Activated naive CD8-positive, alpha-beta T cell treated with anti-CD3 and anti-CD28 coated beads for 36 hours (primary cell): ENCODE measurements around the gene IFI27. TPM values are rescaled to one million over a fixed set of nuclear protein-coding genes. Genes with fewer than 3 reads are reported as not detected.

Source experiments
- DNase-seq: peaks from one replicate; pipeline ENCODE4 v3.0.0; 2021
- H3K27ac Mint-ChIP-seq: one replicate; pipeline ENCODE4 v1.8.0; 2022; ENCODE audit warnings: mild to moderate bottlenecking, moderate library complexity, mixed read lengths
- H3K27me3 Mint-ChIP-seq: one replicate; pipeline ENCODE4 v1.8.0; 2022; ENCODE audit warnings: mild to moderate bottlenecking, mixed read lengths
- H3K36me3 Mint-ChIP-seq: one replicate; pipeline ENCODE4 v1.8.0; 2021; ENCODE audit warnings: mild to moderate bottlenecking, mixed read lengths
- H3K4me1 Mint-ChIP-seq: one replicate; pipeline ENCODE4 v1.8.0; 2021; ENCODE audit warnings: mixed read lengths
- H3K4me3 Mint-ChIP-seq: one replicate; pipeline ENCODE4 v1.8.0; 2022; ENCODE audit warnings: mild to moderate bottlenecking, moderate library complexity, mixed read lengths
- H3K9me3 Mint-ChIP-seq: one replicate; pipeline ENCODE4 v1.8.0; 2022; ENCODE audit warnings: mixed read lengths
- total RNA-seq, 2 experiments: library from RNA; stranded (reverse); gene quantifications; one replicate each; pipeline ENCODE4 v1.2.3, GENCODE V29; 2021

The IFI27 gene
- total RNA-seq, 2 experiments from 2014 or later: 1.6 to 2.4 TPM

DNA sequence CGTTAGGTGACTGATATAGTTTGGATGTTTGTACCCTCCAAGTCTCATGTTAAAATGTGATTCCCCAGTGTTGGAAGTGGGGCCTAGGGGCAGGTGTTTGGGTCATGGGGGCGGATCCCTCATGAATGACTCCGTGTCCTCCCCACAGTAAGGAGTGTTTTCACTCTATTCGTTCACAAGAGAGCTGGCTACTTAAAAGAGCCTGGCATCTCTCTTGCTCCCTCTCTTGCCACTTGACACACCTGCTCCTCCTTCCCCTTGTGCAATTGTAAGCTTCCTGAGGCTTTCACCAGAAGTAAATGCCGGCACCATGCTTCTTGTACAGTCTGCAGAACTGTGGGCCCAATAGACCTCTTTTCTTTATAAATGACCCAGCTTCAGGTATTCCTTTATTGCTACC is 16.3 kb downstream of the IFI27 start:
- Mint-ChIP-seq H3K27me3 (no peaks in the 10 kb centered on the region), H3K4me3 (no peak overlapping the region), H3K9me3 (peaks cover 2% of the 10 kb centered on the region), H3K27ac (no peak overlapping the region), H3K36me3 (peaks cover 2% of the 10 kb centered on the region), H3K4me1 (peaks cover 15% of the 10 kb centered on the region)
- no peak for DNase-seq

DNA sequence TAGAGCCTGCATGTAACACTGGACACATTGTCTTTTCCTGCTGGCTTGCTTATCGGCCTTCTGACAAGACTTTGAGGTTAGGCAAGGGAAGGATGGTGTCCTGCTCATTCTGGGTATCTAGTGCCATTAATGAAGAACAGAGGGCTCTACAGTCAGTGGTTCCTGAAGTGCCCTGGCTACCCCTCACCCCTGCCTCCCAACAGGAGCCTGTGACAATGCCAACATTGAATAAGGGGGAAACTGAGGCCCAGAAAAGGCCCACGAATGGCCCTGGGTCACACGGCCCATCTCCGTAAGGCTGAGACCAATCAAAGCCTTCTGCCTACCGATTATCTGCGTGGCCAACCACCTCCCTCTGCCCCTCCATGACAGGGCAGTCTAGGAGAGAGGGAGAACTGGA is 16.8 kb downstream of the IFI27 start:
- Mint-ChIP-seq H3K4me1 (peaks cover 18% of the 10 kb centered on the region), H3K36me3 (peaks cover 2% of the 10 kb centered on the region), H3K27me3 (no peaks in the 10 kb centered on the region), H3K4me3 (no peak overlapping the region), H3K27ac (no peak overlapping the region), H3K9me3 (peaks cover 2% of the 10 kb centered on the region)
- no peak for DNase-seq

DNA sequence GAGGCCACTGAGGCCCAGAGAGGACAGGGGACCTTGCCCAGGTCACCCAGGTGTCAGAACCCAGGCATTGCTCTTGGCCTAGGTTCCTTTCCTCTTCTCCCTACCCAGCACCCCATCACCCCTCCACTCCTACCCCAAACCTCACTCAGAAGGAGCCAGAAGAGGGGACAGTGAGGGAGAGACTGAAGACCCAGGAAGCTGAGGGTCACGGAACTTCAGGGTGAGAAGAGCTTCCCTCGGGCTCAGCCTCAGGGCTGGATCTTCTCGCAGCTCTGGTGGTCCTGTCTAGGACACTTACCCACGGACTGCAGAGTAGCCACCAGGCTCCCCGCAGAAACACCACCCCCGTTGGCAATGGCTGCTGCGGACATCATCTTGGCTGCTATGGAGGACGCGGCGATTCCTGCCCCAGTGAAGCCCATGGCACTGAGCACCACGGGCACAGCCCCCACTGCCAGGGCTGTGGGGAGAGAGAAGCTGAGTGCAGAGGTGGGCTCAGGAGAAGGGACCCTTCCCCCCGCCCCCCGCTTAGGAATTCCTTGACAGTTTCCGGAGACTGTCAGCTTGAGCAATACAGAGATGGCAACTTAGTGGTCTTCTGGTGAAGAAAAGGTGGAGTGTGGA is 17.8 kb downstream of the IFI27 start:
- Mint-ChIP-seq H3K27ac (peak overlapping the region; percentile 25), H3K36me3 (peaks cover 2% of the 10 kb centered on the region)

DNA sequence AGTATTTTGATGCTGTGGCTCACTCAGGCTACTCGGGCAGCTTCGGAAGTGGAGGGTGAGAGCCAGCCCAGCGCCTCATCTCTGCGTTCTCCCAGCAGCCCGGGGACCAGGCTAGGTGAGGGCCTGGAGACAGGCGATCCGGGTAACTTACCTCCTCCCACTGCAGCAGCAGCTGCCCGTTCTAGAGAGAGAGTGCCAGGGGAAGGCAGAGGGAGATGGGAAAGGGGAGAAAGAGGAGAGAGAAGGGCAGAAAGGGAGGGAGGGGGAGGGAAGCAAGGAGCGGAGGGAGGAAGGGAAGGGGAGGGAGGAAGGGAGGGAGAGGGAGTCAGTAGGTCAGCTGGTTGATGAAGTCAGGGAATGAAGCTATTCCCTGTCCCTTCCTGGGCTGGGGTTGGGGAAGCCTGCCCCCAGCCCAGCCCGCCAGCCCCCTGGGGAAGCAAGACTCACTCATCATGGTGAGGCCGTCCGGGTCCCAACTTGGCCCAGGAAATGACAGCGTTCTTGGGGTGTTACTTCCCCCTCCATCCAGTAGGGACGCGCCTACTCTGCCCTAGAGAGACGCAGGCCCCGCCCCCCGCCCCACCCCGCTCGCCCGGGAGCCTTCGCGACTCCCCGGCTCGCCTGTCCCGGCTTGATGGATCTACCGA is 18.7 kb downstream of the IFI27 start, which contains the start of gene IFI27L2:
Gene IFI27L2 (minus strand): TSS at position 494 of the 647 bp plus-strand sequence. CDS start 40 bp downstream, at position 454.
- H3K4me3 Mint-ChIP-seq: peak within 1 kb of the TSS; percentile 89
- no peaks in the 10 kb centered on the region for H3K9me3 Mint-ChIP-seq
- peaks cover 2% of the 10 kb centered on the region for H3K36me3 Mint-ChIP-seq
- peak; percentile 70 for DNase-seq
- H3K4me1 Mint-ChIP-seq: peaks cover 18% of the 10 kb centered on the region
- H3K27ac Mint-ChIP-seq: peak within 1 kb of the TSS; percentile 80
- no peaks in the 10 kb centered on the region for H3K27me3 Mint-ChIP-seq

More for the DNA sequence above, 17.8 kb downstream of the IFI27 start:
- H3K4me1 Mint-ChIP-seq: peaks cover 18% of the 10 kb centered on the region
- DNase-seq: no peak
- H3K4me3 Mint-ChIP-seq: peak overlapping the region; percentile 89
- H3K9me3 Mint-ChIP-seq: no peaks in the 10 kb centered on the region
- H3K27me3 Mint-ChIP-seq: no peaks in the 10 kb centered on the region

DNA sequence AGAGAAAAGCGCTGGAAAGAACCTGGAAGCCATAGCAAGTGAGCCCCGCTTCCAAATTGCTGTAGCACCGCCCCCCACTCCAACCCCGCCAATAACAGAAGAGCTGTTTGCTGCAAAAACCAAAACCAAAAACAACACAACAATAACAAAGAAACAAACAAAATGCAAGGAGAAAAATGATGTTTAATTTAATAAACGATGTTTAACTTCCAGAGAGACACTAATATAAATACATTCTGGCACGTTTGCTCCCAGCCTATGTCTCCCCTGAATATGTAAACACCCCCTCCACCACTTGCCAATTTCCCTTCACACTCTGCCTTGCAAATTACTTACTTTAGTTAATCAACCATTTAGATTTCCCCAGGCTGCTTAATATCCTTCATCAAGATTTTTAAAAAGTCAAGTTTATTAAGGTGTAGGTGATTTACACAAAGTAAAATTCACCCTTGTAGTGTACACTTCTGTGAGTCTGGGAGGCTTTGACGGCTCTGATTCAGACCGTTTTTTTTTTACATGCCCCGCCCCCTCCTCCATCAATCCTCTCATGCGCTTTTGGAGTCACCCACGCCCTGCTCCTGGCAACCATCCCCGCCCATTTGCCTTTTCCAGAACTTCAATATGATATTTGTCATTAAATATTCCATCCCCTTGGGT is 19.4 kb downstream of the IFI27 start:
- Mint-ChIP-seq H3K9me3 (no peaks in the 10 kb centered on the region), H3K27ac (no peak overlapping the region), H3K4me3 (peak overlapping the region; percentile 89), H3K27me3 (no peaks in the 10 kb centered on the region), H3K4me1 (peaks cover 18% of the 10 kb centered on the region), H3K36me3 (peaks cover 2% of the 10 kb centered on the region)
- peak; percentile 33 for DNase-seq

DNA sequence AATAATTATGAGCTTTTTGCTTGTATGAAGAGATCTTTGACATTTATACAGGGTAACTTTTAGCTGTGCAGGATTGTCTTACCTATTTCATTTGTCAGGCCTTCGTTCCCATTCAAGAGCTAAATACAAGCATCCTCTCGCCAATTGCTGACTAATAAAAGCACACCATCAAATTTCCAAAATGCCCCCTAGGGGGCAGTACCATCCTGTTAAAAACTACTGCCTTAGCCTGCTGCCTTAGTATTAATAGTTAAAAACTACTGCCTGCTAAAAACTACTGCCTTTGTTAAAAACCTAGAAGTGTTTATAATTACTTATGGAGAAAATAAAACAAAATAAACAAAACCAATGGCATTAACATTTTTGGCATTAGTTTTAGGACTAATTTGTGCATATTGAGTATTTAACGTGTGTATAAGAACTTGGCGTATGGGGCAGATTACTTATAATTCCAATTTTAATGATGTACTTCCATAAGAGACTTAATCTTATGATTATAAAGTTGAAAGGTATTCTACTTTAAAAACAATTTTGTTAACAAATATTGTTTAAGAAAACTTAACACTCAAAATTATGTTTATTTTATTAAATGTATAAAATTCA is 21.9 kb downstream of the IFI27 start:
- DNase-seq: peak; percentile 52
- H3K4me1 Mint-ChIP-seq: peaks cover 18% of the 10 kb centered on the region
- H3K27ac Mint-ChIP-seq: no peak overlapping the region
- peaks cover 1% of the 10 kb centered on the region for H3K9me3 Mint-ChIP-seq
- H3K36me3 Mint-ChIP-seq: no peaks in the 10 kb centered on the region
- no peak overlapping the region for H3K4me3 Mint-ChIP-seq
- H3K27me3 Mint-ChIP-seq: no peaks in the 10 kb centered on the region

DNA sequence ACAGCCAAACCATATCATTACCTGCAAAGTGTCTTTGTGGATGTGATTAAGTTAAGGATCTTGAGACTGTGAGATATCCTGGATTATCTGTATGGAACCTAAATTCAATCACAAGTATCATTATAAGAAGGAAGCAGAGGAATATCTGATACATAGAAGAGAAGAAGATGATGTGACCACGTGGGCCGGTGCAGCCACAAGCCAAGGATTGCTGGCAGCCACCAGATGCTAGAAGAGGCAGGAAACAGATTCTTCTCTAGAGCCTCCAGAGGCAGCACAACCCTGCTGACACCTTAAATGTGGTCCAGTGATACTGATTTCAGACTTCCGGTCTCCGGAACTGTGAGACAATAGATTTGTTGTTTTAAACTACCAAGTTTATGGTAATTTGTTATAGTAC is 24.9 kb downstream of the IFI27 start:
- no peaks in the 10 kb centered on the region for H3K27me3 Mint-ChIP-seq
- no peak overlapping the region for H3K4me3 Mint-ChIP-seq
- peaks cover 1% of the 10 kb centered on the region for H3K9me3 Mint-ChIP-seq
- no peak overlapping the region for H3K27ac Mint-ChIP-seq
- H3K36me3 Mint-ChIP-seq: no peaks in the 10 kb centered on the region
- DNase-seq: no peak
- H3K4me1 Mint-ChIP-seq: peaks cover 3% of the 10 kb centered on the region

DNA sequence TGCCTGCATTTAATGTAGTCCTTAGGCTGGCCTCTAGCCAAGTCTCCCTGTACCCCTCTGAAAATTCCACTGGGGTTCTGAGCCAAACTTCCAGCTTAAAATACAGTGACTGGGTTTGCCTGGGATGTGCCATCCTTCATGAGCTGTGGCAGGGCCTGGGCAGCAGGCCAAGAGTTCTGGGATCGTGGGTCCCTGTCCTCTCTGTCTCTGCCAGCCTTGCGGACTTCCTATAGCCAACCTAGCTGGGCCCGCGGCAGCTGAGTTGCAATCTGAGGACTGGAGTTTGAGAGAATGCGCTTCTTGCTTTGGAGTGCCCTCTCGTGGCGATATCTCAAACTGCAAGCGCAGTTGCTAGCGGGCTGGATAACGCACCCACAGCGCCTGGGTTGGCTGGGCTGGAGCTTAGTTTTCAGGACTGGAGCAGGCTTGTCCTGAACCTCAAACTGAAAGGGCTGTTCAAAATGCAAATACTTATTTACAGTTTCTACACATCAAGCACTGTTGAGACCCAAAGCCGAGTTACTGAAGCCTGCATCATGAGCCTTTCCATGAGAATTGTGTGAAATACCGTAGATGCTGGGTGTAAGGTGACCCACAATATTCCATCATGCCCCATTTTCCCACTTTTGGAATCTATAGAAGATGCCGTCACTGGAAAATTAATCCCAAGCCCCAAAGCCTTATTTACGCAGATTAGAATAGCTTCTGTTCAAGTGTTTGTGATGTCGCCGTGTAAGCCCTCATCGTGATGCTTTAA is 26.2 kb downstream of the IFI27 start:
- H3K4me3 Mint-ChIP-seq: no peak overlapping the region

DNA sequence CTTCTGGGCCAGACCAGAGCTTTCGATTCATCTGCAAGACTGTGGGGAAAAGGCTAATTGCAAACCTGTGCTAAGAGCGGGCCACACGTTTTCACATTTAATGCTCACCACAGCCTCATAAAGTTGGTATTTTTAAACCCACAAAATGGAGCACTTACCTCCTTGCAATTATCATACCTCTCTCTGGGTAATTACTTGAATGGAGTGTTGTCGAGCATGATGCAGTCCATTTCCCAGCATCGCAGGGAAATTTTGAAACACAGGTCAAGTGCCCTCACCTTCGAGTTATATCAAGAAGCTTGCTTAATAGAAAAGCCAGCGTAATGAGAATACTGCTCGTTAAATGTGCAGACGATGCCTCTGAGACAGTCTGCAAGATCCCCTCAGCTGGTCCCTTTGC is 27.7 kb downstream of the IFI27 start:
- Mint-ChIP-seq H3K36me3 (no peaks in the 10 kb centered on the region), H3K9me3 (peaks cover 1% of the 10 kb centered on the region), H3K4me1 (no peaks in the 10 kb centered on the region), H3K27ac (no peak overlapping the region), H3K27me3 (no peaks in the 10 kb centered on the region), H3K4me3 (no peak overlapping the region)
- DNase-seq: no peak

More for the DNA sequence above, 26.2 kb downstream of the IFI27 start:
- Mint-ChIP-seq H3K4me1 (peaks cover 3% of the 10 kb centered on the region), H3K27me3 (no peaks in the 10 kb centered on the region), H3K9me3 (peaks cover 1% of the 10 kb centered on the region), H3K27ac (no peak overlapping the region), H3K36me3 (no peaks in the 10 kb centered on the region)
- peak; percentile 76 for DNase-seq

DNA sequence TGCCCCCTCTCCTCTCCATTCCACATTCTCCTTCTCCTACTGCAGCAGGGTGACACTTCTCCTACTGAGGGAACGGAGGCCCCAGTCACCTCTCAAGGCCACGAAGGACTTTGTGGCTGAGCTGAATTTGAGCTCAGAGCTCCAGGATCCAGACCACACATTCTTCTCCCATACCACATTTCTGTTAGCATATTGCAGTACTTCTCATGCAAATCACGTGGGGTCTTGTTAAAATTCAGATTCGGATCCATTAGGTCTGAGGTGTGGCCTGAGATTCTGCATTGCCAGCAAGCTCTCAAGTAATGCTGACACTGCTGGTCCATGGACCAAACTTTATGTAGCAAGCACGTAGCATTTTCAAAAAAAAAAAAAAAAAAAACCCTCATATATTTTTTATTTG is 28.5 kb downstream of the IFI27 start:
- H3K27me3 Mint-ChIP-seq: no peaks in the 10 kb centered on the region
- H3K4me3 Mint-ChIP-seq: no peak overlapping the region
- H3K36me3 Mint-ChIP-seq: no peaks in the 10 kb centered on the region
- peaks cover 1% of the 10 kb centered on the region for H3K9me3 Mint-ChIP-seq
- no peak for DNase-seq
- H3K4me1 Mint-ChIP-seq: no peaks in the 10 kb centered on the region
- no peak overlapping the region for H3K27ac Mint-ChIP-seq

DNA sequence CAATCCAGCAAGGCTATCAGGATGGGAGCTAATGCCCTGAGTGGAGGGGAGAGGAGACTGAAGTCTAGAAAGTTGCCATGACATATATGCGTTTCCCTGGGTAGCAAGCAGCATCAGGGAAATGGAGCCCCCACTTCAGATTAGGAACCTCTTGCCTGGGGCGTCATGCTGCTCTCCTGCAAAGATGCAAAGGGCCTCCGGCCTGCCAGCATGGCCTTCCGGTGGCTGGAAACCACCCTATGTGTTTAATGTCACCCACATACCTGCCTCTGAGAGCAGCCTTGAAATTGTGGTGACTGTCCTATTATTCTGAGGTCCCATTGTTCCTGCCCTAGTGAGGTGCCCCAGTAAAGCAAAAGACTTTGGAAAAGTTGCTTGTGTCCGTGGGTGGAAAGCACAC is 28.9 kb downstream of the IFI27 start:
- DNase-seq: no peak
- Mint-ChIP-seq H3K27me3 (no peaks in the 10 kb centered on the region), H3K9me3 (peaks cover 1% of the 10 kb centered on the region), H3K4me1 (peaks cover under 1% of the 10 kb centered on the region), H3K36me3 (no peaks in the 10 kb centered on the region), H3K4me3 (no peak overlapping the region), H3K27ac (no peak overlapping the region)

DNA sequence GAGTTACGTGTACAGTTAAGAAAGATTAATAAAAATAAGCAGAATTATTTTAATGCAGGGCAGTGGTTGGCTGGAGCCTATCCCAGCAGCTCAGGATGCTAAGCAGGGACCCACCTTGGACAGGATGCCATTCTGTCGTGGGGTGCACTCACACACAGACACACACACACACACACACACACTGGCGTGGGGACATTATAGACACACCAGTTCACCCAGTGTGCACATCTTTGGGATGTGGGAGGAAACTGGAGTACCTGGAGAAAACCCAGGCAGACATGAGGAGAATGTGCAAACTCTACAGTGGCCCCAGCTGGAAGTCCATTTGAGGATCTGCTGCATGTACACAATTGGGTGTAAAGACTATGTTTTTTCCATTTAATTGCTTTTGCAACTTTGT is 31.7 kb downstream of the IFI27 start:
- H3K9me3 Mint-ChIP-seq: no peaks in the 10 kb centered on the region
- no peaks in the 10 kb centered on the region for H3K36me3 Mint-ChIP-seq
- DNase-seq: no peak
- no peaks in the 10 kb centered on the region for H3K27me3 Mint-ChIP-seq
- H3K27ac Mint-ChIP-seq: no peak overlapping the region
- peaks cover 10% of the 10 kb centered on the region for H3K4me1 Mint-ChIP-seq
- no peak overlapping the region for H3K4me3 Mint-ChIP-seq

DNA sequence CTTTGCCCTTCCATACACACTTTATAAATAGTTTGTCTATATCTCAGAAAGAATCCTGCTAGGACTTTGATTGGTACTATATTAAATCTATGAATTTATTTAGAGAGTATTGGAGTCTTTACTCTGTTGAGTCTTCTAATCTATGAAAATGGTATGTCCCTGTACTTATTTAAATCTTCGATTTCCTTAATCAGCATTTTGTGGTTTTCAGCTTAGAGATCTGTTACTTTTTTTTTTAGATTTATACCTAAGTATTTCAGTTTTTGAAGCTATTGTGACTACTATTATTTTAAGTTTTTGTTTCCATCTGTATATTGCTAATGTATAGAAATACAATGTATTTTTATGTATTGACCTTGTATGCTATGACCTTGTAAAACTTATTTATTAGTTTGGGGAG is 32.3 kb downstream of the IFI27 start:
- Mint-ChIP-seq H3K27me3 (no peaks in the 10 kb centered on the region), H3K36me3 (no peaks in the 10 kb centered on the region), H3K4me1 (peaks cover 14% of the 10 kb centered on the region), H3K27ac (no peak overlapping the region), H3K9me3 (no peaks in the 10 kb centered on the region), H3K4me3 (no peak overlapping the region)
- no peak for DNase-seq

DNA sequence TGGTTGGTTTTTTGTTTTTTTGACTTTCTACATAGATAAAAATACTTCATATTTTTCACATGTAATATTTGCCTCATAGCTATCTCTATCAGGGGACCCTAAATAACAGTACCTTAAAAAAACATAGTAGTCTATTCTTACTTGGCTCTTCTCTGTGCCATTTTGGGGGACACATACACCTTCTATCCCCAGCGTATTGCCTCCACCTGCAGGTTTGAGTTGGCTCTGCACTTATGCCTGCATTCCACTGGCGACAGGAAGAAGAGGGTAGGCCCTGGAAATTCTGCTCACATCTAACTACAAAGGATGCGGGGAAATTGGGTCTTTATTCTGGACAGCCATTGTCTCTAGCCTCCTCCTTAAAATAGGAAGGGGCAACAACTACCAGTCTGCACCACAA is 32.7 kb downstream of the IFI27 start:
- Mint-ChIP-seq H3K4me3 (no peak overlapping the region), H3K36me3 (no peaks in the 10 kb centered on the region), H3K27me3 (no peaks in the 10 kb centered on the region), H3K9me3 (no peaks in the 10 kb centered on the region), H3K4me1 (peaks cover 14% of the 10 kb centered on the region), H3K27ac (no peak overlapping the region)
- no peak for DNase-seq

DNA sequence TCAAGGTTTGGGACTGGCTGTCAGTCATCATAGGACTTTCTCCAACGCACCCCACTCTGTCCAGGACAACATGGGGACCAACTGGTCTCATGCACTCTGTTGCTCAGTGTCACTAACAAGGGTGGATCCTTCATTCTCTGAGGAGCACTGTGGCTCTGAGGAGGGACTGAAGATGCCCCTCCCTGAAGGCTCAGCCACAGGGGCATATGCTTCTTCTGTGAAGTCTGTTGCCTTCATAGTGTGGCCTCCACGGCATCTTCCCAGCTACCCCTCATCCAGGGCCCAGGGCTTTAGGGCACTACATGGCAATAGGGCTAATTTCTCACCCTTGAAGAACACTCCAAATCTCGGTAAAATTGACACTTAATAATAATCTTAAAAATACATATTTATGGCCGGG is 33.2 kb downstream of the IFI27 start:
- peaks cover 14% of the 10 kb centered on the region for H3K4me1 Mint-ChIP-seq
- no peak overlapping the region for H3K4me3 Mint-ChIP-seq
- H3K9me3 Mint-ChIP-seq: no peaks in the 10 kb centered on the region
- no peaks in the 10 kb centered on the region for H3K36me3 Mint-ChIP-seq
- DNase-seq: no peak
- no peaks in the 10 kb centered on the region for H3K27me3 Mint-ChIP-seq
- no peak overlapping the region for H3K27ac Mint-ChIP-seq
